PC-3 (cell line): ENCODE data around the gene PLXDC1. TPM values are rescaled to one million over a fixed set of nuclear protein-coding genes. Genes with fewer than 3 reads are reported as not detected.

Source experiments
- ATAC-seq: fragments of 200-7000 bp; cut with Tn5 transposase; 2 replicates; pipeline ENCODE4 v1.9.1; 2020; ENCODE audit warnings: mild to moderate bottlenecking, moderate library complexity
- BruUV-seq: library from RNA; stranded (reverse); fragments of 400-500 nt; replicated peaks from 2 replicates; lab custom pipeline; 2021; lab: Mats Ljungman, UMichigan
- CTCF ChIA-PET: fragments of 300-600 bp; sonication (Branson Sonifier 250); formaldehyde crosslinking; loops from one replicate; lab custom pipeline; 2022; ENCODE audit warnings: antibody characterized with exemption; lab: Charles Lee
- POLR2A ChIA-PET: fragments of 300-600 bp; sonication (Branson Sonifier 250); formaldehyde crosslinking; loops from one replicate; lab custom pipeline; 2022; ENCODE audit warnings: antibody characterized with exemption; ENCODE audit not compliant: unreplicated experiment; lab: Charles Lee
- DNase-seq: peaks from one replicate; pipeline ENCODE4 v3.0.0-alpha.2; 2015
- H2AFZ ChIP-seq: fragments of 300-600 bp; sonication (generic); 2 replicates; pipeline ENCODE4 v1.6.0; 2016; ENCODE audit warnings: antibody characterized with exemption, low read length
- H3F3A ChIP-seq: fragments of 300-600 bp; sonication (generic); one replicate; pipeline ENCODE4 v1.6.0; 2017; ENCODE audit warnings: antibody characterized with exemption, low read length, control low read depth, mild to moderate bottlenecking; ENCODE audit not compliant: unreplicated experiment
- H3K27ac ChIP-seq: fragments of 300-600 bp; sonication (generic); 2 replicates; pipeline ENCODE4 v1.5.1; 2016; ENCODE audit warnings: mild to moderate bottlenecking, low read length
- H3K27me3 ChIP-seq: fragments of 300-600 bp; sonication (generic); 2 replicates; pipeline ENCODE4 v1.6.1; 2016; ENCODE audit warnings: low read length, mixed read lengths
- H3K36me3 ChIP-seq: fragments of 300-600 bp; sonication (generic); 2 replicates; pipeline ENCODE4 v1.6.1; 2016; ENCODE audit warnings: low read depth, mixed run types, low read length, mixed read lengths
- H3K4me1 ChIP-seq: fragments of 300-600 bp; sonication (generic); 2 replicates; pipeline ENCODE4 v1.5.1; 2016; ENCODE audit warnings: low read length; ENCODE audit not compliant: insufficient read depth
- H3K4me2 ChIP-seq: fragments of 300-600 bp; sonication (generic); 2 replicates; pipeline ENCODE4 v1.6.0; 2016; ENCODE audit warnings: low read length
- H3K4me3 ChIP-seq: fragments of 300-600 bp; sonication (generic); 2 replicates; pipeline ENCODE4 v1.5.1; 2016; ENCODE audit warnings: mild to moderate bottlenecking, low read length, mixed read lengths
- H3K79me2 ChIP-seq: fragments of 300-600 bp; sonication (generic); 2 replicates; pipeline ENCODE4 v1.6.1; 2017; ENCODE audit warnings: low read length, mixed read lengths
- H3K9ac ChIP-seq: fragments of 300-600 bp; sonication (generic); 2 replicates; pipeline ENCODE4 v1.6.0; 2016; ENCODE audit warnings: mild to moderate bottlenecking, low read length
- H3K9me2 ChIP-seq: fragments of 300-600 bp; sonication (generic); replicated peaks from 2 replicates; pipeline ENCODE4 v1.6.1; 2016; ENCODE audit warnings: mixed run types, low read length, mixed read lengths
- H3K9me3 ChIP-seq: fragments of 300-600 bp; sonication (generic); 2 replicates; pipeline ENCODE4 v1.6.1; 2016; ENCODE audit warnings: low read length, mixed read lengths
- H4K20me1 ChIP-seq: fragments of 300-600 bp; sonication (generic); 2 replicates; pipeline ENCODE4 v1.6.1; 2016; ENCODE audit warnings: low read length, mixed read lengths
- CTCF ChIP-seq: fragments of 300-600 bp; sonication (generic); conservative IDR thresholded peaks from 2 replicates; pipeline ENCODE4 v1.5.1; 2017; ENCODE audit warnings: antibody characterized with exemption, low read depth, mild to moderate bottlenecking, low read length
- EZH2 ChIP-seq: fragments of 300-600 bp; sonication (generic); IDR thresholded peaks from one replicate; pipeline ENCODE4 v1.6.1; 2017; ENCODE audit warnings: antibody characterized with exemption, mild to moderate bottlenecking, low read length; ENCODE audit not compliant: unreplicated experiment
- EZH2phosphoT487 ChIP-seq: fragments of 300-600 bp; sonication (generic); IDR thresholded peaks from 2 replicates; pipeline ENCODE4 v1.6.1; 2018; ENCODE audit warnings: mild to moderate bottlenecking, antibody characterized with exemption, low read length, borderline replicate concordance
- intact Hi-C: fragments of 100-400 bp; cut with micrococcal nuclease; formaldehyde crosslinking; loops from 2 replicates; pipeline ENCODE4 v1.9.0; 2023
- total RNA-seq: library from RNA; depleted of rRNA; stranded (reverse); fragments of >200 nt; gene quantifications from 2 replicates; pipeline ENCODE4 v1.2.3, GENCODE V29; 2014

The PLXDC1 gene
- total RNA-seq, 1 experiment from 2014 or later, result not detected

GRCh38 chr17:39064374-39064773 is 87.1 kb downstream of the PLXDC1 start:
- no peak overlapping the region for H3K4me3 ChIP-seq
- H3K9me2 ChIP-seq, result no peaks in the 10 kb centered on the region
- H3K9me3 ChIP-seq, result no peaks in the 10 kb centered on the region
- TF ChIP-seq EZH2, result no peak
- TF ChIP-seq EZH2phosphoT487, result no peak
- TF ChIP-seq CTCF, result no peak
- H4K20me1 ChIP-seq, result no peaks in the 10 kb centered on the region
- ATAC-seq (no peak), DNase-seq (peak; percentile 15)
- POLR2A ChIA-PET, result no interaction called here
- no peak overlapping the region for H3K4me2 ChIP-seq
- H3K27me3 ChIP-seq, result no peaks in the 10 kb centered on the region
- no peaks in the 10 kb centered on the region for H3K4me1 ChIP-seq
- H3K79me2 ChIP-seq, result no peaks in the 10 kb centered on the region
- intact Hi-C loops, result loop anchor here (10.0 kb wide), 1 partner anchor 170 kb away; no protein-coding TSS in a partner anchor
- H3K27ac ChIP-seq, result no peak overlapping the region
- H3K9ac ChIP-seq, result no peak overlapping the region
- CTCF ChIA-PET, result no interaction called here
- no peaks in the 10 kb centered on the region for H3F3A ChIP-seq
- BruUV-seq, result no TSS peak
- H3K36me3 ChIP-seq, result no peaks in the 10 kb centered on the region
- H2AFZ ChIP-seq, result no peak overlapping the region

DNA sequence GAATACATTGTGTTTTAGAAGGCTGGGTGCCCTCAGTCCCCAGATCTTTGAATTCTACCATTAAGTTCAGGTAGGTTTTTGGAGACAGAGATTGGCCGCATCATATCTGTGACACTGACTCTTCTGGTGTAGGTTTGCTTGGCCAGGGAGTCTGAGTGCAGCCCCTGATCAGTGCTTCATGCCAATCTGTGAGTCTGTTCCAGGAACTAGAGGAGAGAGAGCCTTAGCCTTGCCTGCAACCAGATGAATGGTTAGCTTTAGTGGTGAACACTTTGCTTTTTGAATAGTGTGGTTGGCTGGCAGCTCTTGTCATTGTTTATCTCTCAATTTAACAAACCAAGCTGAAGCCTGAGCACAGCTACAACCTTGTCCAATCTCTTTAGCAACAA is 87.8 kb downstream of the PLXDC1 start:
- BruUV-seq, result no TSS peak
- ChIA-PET CTCF (no interaction called here), POLR2A (no interaction called here)
- no peak overlapping the region for H3K4me3 ChIP-seq
- DNase-seq (no peak), ATAC-seq (no peak)
- H3F3A ChIP-seq, result no peaks in the 10 kb centered on the region
- no peaks in the 10 kb centered on the region for H3K36me3 ChIP-seq
- no peaks in the 10 kb centered on the region for H3K4me1 ChIP-seq
- H3K27me3 ChIP-seq, result no peaks in the 10 kb centered on the region
- no peak overlapping the region for H3K9ac ChIP-seq
- intact Hi-C loops, result loop anchor here (10.0 kb wide), 1 partner anchor 171 kb away; no protein-coding TSS in a partner anchor
- no peak overlapping the region for H3K27ac ChIP-seq
- no peaks in the 10 kb centered on the region for H4K20me1 ChIP-seq
- no peaks in the 10 kb centered on the region for H3K79me2 ChIP-seq
- H2AFZ ChIP-seq, result no peak overlapping the region
- no peak overlapping the region for H3K4me2 ChIP-seq
- no peak for TF ChIP-seq EZH2phosphoT487
- no peak for TF ChIP-seq EZH2
- no peak for TF ChIP-seq CTCF
- no peaks in the 10 kb centered on the region for H3K9me2 ChIP-seq
- H3K9me3 ChIP-seq, result no peaks in the 10 kb centered on the region

DNA sequence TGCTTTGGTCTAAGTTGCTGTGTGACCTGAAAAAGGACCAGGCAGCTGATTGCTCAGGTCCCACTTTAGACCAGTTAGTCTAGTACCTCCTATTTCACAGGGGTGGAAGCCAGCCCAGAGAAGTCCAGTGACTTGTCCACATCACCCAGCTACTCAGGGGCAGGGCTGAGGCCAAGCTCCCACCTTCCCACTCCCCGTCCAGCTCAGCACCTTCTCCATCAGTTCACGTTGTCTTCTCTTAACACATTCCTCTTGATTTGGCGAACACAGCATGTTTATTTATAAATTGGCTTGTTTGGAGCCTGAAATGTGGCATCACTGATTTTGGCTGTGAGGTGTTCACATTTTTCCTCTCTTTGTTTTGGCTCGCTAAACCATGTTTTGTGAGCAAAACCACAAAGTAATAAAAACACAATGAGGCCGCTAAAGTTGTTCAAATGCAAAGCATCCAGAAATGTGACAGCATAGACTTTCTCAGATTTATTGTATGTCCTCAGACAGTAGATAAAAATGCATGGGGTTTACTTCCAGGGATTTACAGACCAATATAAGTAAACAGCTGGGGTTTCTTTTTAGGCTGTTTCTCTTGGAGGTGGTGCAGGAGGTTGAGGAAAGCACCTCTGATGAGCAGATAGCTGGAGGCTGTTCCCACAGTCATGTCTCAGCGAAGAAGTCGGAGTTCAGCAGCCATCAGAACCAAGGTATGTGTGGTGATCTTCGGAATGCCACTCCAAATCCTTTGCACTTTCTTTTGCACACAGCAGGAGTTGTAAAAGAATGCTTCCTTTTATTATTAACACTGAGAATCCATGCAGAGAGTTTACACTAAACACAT is 88.4 kb downstream of the PLXDC1 start:
- no peak overlapping the region for H3K4me3 ChIP-seq
- CTCF ChIA-PET, result no interaction called here
- POLR2A ChIA-PET, result no interaction called here
- H3K36me3 ChIP-seq, result no peaks in the 10 kb centered on the region
- no peaks in the 10 kb centered on the region for H3K9me2 ChIP-seq
- ATAC-seq (no peak; the same call in 1 of the 2 replicates), DNase-seq (peak; percentile 12)
- H3F3A ChIP-seq, result no peaks in the 10 kb centered on the region
- intact Hi-C loops, result loop anchor here (10.0 kb wide), 1 partner anchor 172 kb away; no protein-coding TSS in a partner anchor
- no peak overlapping the region for H3K9ac ChIP-seq
- no peaks in the 10 kb centered on the region for H3K9me3 ChIP-seq
- no peaks in the 10 kb centered on the region for H4K20me1 ChIP-seq
- H3K4me2 ChIP-seq, result no peak overlapping the region
- no TSS peak for BruUV-seq
- no peak overlapping the region for H3K27ac ChIP-seq
- no peak overlapping the region for H2AFZ ChIP-seq
- no peaks in the 10 kb centered on the region for H3K27me3 ChIP-seq
- H3K4me1 ChIP-seq, result no peaks in the 10 kb centered on the region
- TF ChIP-seq EZH2phosphoT487, result no peak
- TF ChIP-seq EZH2, result no peak
- TF ChIP-seq CTCF, result no peak
- H3K79me2 ChIP-seq, result no peaks in the 10 kb centered on the region
